ENCODE measurements around the gene COPS9.

COPS9 gene

GRCh38 chr2:240161087-240161750 lies 25.1 kb upstream of the COPS9 start:
- TF ChIP-seq, protein P1, sequence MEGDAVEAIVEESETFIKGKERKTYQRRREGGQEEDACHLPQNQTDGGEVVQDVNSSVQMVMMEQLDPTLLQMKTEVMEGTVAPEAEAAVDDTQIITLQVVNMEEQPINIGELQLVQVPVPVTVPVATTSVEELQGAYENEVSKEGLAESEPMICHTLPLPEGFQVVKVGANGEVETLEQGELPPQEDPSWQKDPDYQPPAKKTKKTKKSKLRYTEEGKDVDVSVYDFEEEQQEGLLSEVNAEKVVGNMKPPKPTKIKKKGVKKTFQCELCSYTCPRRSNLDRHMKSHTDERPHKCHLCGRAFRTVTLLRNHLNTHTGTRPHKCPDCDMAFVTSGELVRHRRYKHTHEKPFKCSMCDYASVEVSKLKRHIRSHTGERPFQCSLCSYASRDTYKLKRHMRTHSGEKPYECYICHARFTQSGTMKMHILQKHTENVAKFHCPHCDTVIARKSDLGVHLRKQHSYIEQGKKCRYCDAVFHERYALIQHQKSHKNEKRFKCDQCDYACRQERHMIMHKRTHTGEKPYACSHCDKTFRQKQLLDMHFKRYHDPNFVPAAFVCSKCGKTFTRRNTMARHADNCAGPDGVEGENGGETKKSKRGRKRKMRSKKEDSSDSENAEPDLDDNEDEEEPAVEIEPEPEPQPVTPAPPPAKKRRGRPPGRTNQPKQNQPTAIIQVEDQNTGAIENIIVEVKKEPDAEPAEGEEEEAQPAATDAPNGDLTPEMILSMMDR (IDR thresholded peaks at IDR 0.05; ENCODE audit: extremely low read depth, missing control alignments), result no peak

DNA sequence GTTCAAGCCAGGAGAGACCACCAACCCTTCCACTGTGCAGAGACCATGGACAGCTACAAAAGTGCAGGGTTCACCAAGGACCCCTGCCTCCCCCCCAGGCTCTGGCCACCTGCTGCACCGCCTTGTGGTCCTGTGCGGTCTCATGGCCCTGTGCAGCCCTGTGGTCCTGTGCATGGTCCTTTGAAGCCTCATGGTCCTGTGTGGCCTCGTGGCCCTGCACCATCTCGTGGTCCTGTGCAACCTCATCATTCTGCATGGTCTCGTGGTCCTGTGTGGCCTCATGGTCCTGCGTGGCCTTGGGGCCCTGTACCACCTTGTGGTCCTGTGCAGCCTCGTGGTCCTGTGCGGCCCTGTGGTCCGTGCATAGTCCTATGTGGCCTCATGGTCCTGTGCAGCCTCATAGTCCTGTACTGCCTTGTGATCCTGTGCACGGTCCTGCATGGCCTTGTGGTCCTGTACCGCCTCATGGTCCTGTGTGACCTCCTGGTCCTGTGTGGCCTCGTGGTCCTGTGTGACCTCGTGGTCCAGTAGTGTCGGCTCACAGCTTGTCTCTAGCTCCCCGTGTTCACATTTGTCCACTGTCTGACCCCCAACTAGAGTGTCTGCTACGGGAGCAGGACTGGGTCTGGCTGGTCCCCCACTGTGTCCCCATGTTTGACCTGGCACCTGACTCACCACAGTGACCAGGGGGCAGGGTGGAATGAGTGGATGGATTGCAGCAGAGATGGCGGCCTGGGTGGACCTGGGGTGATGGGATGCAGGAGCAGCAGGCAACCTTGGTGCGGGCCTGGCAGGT lies 24.4 kb upstream of the COPS9 start:
- TF ChIP-seq, protein P1 (IDR thresholded peaks at IDR 0.05; ENCODE audit: extremely low read depth, missing control alignments), result no peak
- no peak for DNase-seq (ENCODE audit: low spot score)

More at GRCh38 chr2:240161087-240161750, 25.1 kb upstream of the COPS9 start:
- no peak for DNase-seq (ENCODE audit: low spot score)

DNA sequence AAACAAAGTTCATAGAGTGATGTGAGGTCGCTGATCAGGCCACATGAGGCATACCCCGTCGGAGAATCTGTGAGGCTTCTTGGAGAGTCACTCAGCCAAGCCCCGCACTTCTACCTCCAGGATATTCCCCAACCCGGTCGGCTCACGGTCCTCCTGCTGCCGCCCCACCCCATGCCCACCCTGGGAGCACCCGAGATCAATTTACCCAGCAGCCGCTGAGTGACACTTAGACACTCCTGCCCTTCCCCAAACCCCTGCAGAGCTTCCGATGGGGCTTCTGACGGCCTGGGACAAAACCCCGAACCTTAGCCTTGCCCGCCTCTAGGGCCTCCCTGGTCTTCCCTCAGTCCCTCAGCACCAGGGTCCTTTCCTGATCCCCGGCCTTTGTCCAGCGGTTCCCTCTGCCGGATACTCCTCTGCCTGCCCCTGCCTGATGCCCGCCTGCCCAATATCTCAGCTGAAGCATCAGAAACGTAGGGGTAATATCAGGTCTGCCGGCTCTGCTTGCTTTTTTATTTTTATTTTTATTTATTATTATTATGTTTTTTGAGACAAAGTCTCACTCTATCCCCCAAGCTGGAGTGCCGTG lies 23.2 kb upstream of the COPS9 start:
- TF ChIP-seq, protein P1 (IDR thresholded peaks at IDR 0.05; ENCODE audit: extremely low read depth, missing control alignments), result no peak
- DNase-seq (ENCODE audit: low spot score), result no peak

- TF ChIP-seq, protein P1 (IDR thresholded peaks at IDR 0.05; ENCODE audit: extremely low read depth, missing control alignments), result no peak
- DNase-seq (ENCODE audit: low spot score), result no peak
Observed at GRCh38 chr2:240157147-240157470, 21.0 kb upstream of the COPS9 start.

- no peak for DNase-seq (ENCODE audit: low spot score)
- TF ChIP-seq, protein P1 (IDR thresholded peaks at IDR 0.05; ENCODE audit: extremely low read depth, missing control alignments), result no peak
Observed at GRCh38 chr2:240156435-240157146, 20.5 kb upstream of the COPS9 start.

DNA sequence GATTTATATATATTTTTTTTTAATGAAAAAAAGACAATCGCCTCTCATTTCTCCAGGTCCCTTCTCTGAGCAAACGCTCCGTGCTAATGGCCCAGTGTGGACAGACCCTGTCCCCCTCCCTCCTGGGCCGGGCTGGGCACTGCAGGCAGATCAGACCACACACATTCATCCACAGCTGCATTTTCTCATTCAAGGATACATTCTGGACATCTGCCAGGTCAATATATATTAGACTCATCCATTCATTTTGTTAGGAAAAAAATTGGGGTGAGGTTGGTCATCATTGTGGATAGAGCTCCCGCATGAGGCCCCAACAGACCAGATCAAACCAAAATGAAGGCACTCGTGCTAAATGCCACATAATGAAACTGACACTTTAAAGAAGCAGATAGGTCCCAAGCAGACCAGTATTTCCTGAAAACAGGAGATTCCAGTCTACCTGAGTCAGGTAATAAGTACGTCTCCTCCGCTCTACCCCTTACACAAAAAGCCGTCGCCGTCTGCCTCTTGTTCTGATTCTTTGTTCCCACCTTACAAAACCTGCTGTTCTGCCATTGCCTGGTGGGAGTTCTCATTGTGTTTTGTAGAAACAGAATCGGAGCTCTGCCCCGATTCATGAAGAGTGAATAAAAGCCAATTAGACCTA lies 19.8 kb upstream of the COPS9 start:
- TF ChIP-seq, protein P1 (IDR thresholded peaks at IDR 0.05; ENCODE audit: extremely low read depth, missing control alignments), result no peak
- DNase-seq (ENCODE audit: low spot score), result no peak
